Progenitor cell of endocrine pancreas (in vitro differentiated cells): ENCODE data around the gene ATAT1. TPM values are rescaled to one million over a fixed set of nuclear protein-coding genes. Genes with fewer than 3 reads are reported as not detected.

Experiments
- DNase-seq: peaks from one replicate; pipeline ENCODE4 v3.0.0; 2021; ENCODE audit warnings: low spot score; ENCODE audit not compliant: unreplicated experiment
- H3K27ac Mint-ChIP-seq: 2 replicates; pipeline ENCODE4 v1.8.0; 2021; ENCODE audit warnings: mild to moderate bottlenecking, moderate library complexity, mixed read lengths
- H3K27me3 Mint-ChIP-seq: 2 replicates; pipeline ENCODE4 v1.8.0; 2021; ENCODE audit warnings: mixed read lengths
- H3K36me3 Mint-ChIP-seq: 2 replicates; pipeline ENCODE4 v1.8.0; 2022; ENCODE audit warnings: mixed read lengths; ENCODE audit not compliant: insufficient read depth
- H3K4me1 Mint-ChIP-seq: 2 replicates; pipeline ENCODE4 v1.8.0; 2021; ENCODE audit warnings: low read depth, mixed read lengths
- H3K4me3 Mint-ChIP-seq: 2 replicates; pipeline ENCODE4 v1.8.0; 2021; ENCODE audit warnings: low read depth, mild to moderate bottlenecking, moderate library complexity, mixed read lengths
- H3K9me3 Mint-ChIP-seq: 2 replicates; pipeline ENCODE4 v1.8.0; 2021; ENCODE audit warnings: low read depth, mixed read lengths
- CTCF ChIP-seq: fragments of 200-600 bp; sonication (generic); IDR thresholded peaks from one replicate; pipeline ENCODE4 v1.5.0; 2021; ENCODE audit warnings: antibody characterized with exemption, mild to moderate bottlenecking; ENCODE audit not compliant: unreplicated experiment
- total RNA-seq: library from RNA; stranded (reverse); gene quantifications from 2 replicates; pipeline ENCODE4 v1.2.1, GENCODE V29; 2021

Gene ATAT1
- total RNA-seq, 1 donor from 2014 or later, result 71.2 TPM

- TF ChIP-seq CTCF, result no peak
- peak; percentile 21 for DNase-seq
- H3K9me3 Mint-ChIP-seq, result no peaks in the 10 kb centered on the region
- peak within 1 kb of the TSS; percentile 93 for H3K27ac Mint-ChIP-seq
- peaks cover 1% of the 10 kb centered on the region for H3K36me3 Mint-ChIP-seq
- peaks cover 51% of the 10 kb centered on the region for H3K4me1 Mint-ChIP-seq
- peak within 1 kb of the TSS; percentile 89 for H3K4me3 Mint-ChIP-seq
- H3K27me3 Mint-ChIP-seq, result no peaks in the 10 kb centered on the region
Measured at GRCh38 chr6:30686009-30686907, 59.6 kb downstream of the ATAT1 start, which contains the start of gene PPP1R18. Gene PPP1R18 (minus strand): TSS chr6:30686645. CDS start chr6:30686018, 627 bp downstream.

- peaks cover 1% of the 10 kb centered on the region for H3K36me3 Mint-ChIP-seq
- H3K4me1 Mint-ChIP-seq, result peaks cover 54% of the 10 kb centered on the region
- peak overlapping the region; percentile 93 for H3K27ac Mint-ChIP-seq
- no peaks in the 10 kb centered on the region for H3K27me3 Mint-ChIP-seq
- peak; percentile 65 for DNase-seq
- no peaks in the 10 kb centered on the region for H3K9me3 Mint-ChIP-seq
- peak overlapping the region; percentile 89 for H3K4me3 Mint-ChIP-seq
- TF ChIP-seq CTCF, result no peak
Measured at GRCh38 chr6:30686908-30687658, 60.4 kb downstream of the ATAT1 start.

DNA sequence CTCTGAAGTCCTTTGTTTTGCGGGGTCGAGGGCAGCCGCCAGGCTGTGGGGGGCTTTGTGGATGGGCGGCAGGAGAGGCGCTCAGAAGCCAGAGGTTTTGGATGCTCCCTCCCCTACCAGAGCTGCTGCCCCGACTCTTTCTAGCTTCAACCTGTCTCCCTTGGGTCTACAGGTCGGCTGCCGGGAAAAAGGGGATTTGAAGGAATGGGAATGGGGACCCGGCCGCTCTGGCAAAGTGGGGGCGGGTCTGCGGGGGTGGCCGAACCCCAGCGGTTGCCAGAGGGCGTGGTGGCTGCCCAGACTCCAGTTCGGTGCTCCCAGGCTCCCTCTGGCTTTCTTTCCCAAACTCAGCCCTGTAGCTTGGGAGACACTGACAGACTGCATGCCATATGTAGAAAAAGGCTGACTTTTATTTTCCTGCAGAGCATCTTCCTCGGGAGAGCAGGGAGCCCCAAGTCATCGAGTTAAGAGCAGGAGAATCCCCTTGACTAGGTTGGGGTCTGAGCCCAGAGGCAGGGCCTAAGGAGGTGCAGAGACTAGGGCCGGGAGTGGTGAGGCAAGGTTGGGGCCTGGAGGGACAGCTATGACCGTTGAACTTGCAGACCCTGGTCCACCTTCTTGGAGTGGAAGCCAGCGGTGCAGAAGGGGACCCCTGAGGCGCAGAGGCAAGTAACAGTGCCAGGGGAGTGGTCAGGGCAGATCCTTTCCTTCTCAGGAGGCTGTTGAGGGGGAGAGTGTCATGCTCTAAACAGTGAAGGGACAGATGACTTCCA lies 61.2 kb downstream of the ATAT1 start:
- Mint-ChIP-seq H3K27ac (peak overlapping the region; percentile 93), H3K27me3 (no peaks in the 10 kb centered on the region), H3K9me3 (no peaks in the 10 kb centered on the region), H3K36me3 (peaks cover 1% of the 10 kb centered on the region), H3K4me1 (peaks cover 51% of the 10 kb centered on the region), H3K4me3 (peak overlapping the region; percentile 89)
- no peak for TF ChIP-seq CTCF
- no peak for DNase-seq

DNA sequence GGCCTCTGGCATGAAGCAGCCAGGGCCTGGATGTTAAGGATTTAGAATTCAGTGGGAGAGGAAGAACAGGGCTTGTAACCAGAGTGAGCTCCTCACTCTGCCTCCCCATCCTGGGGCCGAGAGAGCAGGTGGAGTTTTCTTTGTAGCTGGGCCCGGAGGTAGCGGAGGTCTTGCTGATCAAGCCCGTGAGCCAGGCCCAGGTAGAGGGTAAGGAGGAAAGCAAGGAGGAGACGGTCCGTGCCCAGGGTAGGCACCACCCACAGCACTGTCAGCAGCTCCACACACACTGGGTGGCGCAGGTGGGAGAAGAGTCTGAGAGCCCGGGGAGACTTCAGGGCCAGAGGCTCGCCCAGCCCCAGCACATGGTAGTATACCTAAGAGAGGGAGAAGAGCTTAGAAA lies 61.9 kb downstream of the ATAT1 start:
- no peak for TF ChIP-seq CTCF
- Mint-ChIP-seq H3K27me3 (no peaks in the 10 kb centered on the region), H3K4me3 (peak overlapping the region; percentile 0), H3K36me3 (peaks cover 1% of the 10 kb centered on the region), H3K9me3 (no peaks in the 10 kb centered on the region), H3K4me1 (peaks cover 46% of the 10 kb centered on the region), H3K27ac (no peak overlapping the region)
- DNase-seq, result no peak
